CD14-positive monocyte (primary cell): ENCODE measurements around the gene FAM117A. TPM values are rescaled to one million over a fixed set of nuclear protein-coding genes. Genes with fewer than 3 reads are reported as not detected.
A peak's percentile ranks its signal among the peaks of the same experiment; 100 is the strongest.

ENCODE experiments used
- DNase-seq, 3 donors: peaks; one replicate each; pipeline ENCODE4 v3.0.0-alpha.2; 2011 to 2022
- H2AFZ ChIP-seq: 2 replicates; pipeline ENCODE4 v1.6.0; 2012; ENCODE audit warnings: mild to moderate bottlenecking, low read depth, low read length, inconsistent platforms; ENCODE audit not compliant: insufficient read depth, poor library complexity, severe bottlenecking
- H3K27ac ChIP-seq, 2 donors: 1 replicate in 1 of 2; 2 replicates in 1 of 2; pipeline ENCODE4 v1.5.1; 2012 to 2013; ENCODE audit warnings: low read length in 2 of 2, control low read depth in 1 of 2, inconsistent platforms in 1 of 2, low read depth in 1 of 2, mild to moderate bottlenecking in 1 of 2
- H3K27me3 ChIP-seq, 2 donors: one replicate each; pipeline versions ENCODE4 v1.6.0 to v1.6.1; 2011 to 2013; ENCODE audit warnings: low read length in 2 of 2; ENCODE audit not compliant: control insufficient read depth in 2 of 2, insufficient read depth in 2 of 2
- H3K36me3 ChIP-seq, 2 donors: replicated peaks in 1 of 2; 1 replicate in 1 of 2; 2 replicates in 1 of 2; pipeline versions ENCODE4 v1.5.1 to v1.6.1; 2012 to 2013; ENCODE audit warnings: low read length in 2 of 2, control low read depth in 1 of 2, inconsistent platforms in 1 of 2, mild to moderate bottlenecking in 1 of 2; ENCODE audit not compliant: insufficient read depth in 2 of 2, control insufficient read depth in 1 of 2
- H3K4me1 ChIP-seq, 2 donors: 1 replicate in 1 of 2; 2 replicates in 1 of 2; pipeline versions ENCODE4 v1.5.1 to v1.6.1; 2012 to 2013; ENCODE audit warnings: low read length in 2 of 2, control low read depth in 1 of 2, inconsistent platforms in 1 of 2, mild to moderate bottlenecking in 1 of 2, moderate library complexity in 1 of 2; ENCODE audit not compliant: insufficient read depth in 2 of 2, control insufficient read depth in 1 of 2
- H3K4me2 ChIP-seq: replicated peaks from 2 replicates; pipeline ENCODE3; 2012; ENCODE audit warnings: low read length, moderate library complexity, mild to moderate bottlenecking; ENCODE audit not compliant: poor library complexity, severe bottlenecking; ENCODE audit errors: extremely low read depth
- H3K4me3 ChIP-seq, 3 experiments: fragments of 200-600 bp in 1 of 3; sonication (generic) in 1 of 3; replicated peaks in 1 of 3; 1 replicate in 2 of 3; 2 replicates in 1 of 3; pipeline ENCODE4 v1.5.1; 2011 to 2013; ENCODE audit warnings: low read length in 3 of 3, mild to moderate bottlenecking in 3 of 3, control low read depth in 2 of 3, low read depth in 2 of 3, inconsistent platforms in 1 of 3, moderate library complexity in 1 of 3
- H3K79me2 ChIP-seq: 2 replicates; pipeline ENCODE4 v1.6.0; 2012; ENCODE audit warnings: mild to moderate bottlenecking, control low read depth, inconsistent platforms, low read length, moderate library complexity; ENCODE audit not compliant: insufficient read depth
- H3K9ac ChIP-seq: 2 replicates; pipeline ENCODE4 v1.6.0; 2017; ENCODE audit warnings: low read length, mild to moderate bottlenecking; ENCODE audit not compliant: insufficient read depth, poor library complexity, severe bottlenecking
- H3K9me3 ChIP-seq, 2 donors: replicated peaks in 1 of 2; 1 replicate in 1 of 2; 2 replicates in 1 of 2; pipeline versions ENCODE4 v1.5.1 to v1.6.1; 2012 to 2013; ENCODE audit warnings: low read length in 2 of 2, control low read depth in 1 of 2; ENCODE audit not compliant: control insufficient read depth in 1 of 2, insufficient read depth in 1 of 2
- H4K20me1 ChIP-seq: 2 replicates; pipeline ENCODE4 v1.6.0; 2012; ENCODE audit warnings: mild to moderate bottlenecking, low read length, control low read depth, moderate library complexity; ENCODE audit not compliant: insufficient read depth
- H3K27ac Mint-ChIP-seq, 7 donors: one replicate each; pipeline ENCODE4 v1.8.0; 2020; ENCODE audit warnings: mild to moderate bottlenecking in 7 of 7, mixed read lengths in 7 of 7, moderate library complexity in 6 of 7, inconsistent platforms in 2 of 7
- H3K27me3 Mint-ChIP-seq, 3 donors: one replicate each; pipeline ENCODE4 v1.8.0; 2021 to 2022; ENCODE audit warnings: low read depth in 3 of 3, mild to moderate bottlenecking in 3 of 3, mixed read lengths in 3 of 3, moderate library complexity in 3 of 3, inconsistent platforms in 1 of 3
- H3K36me3 Mint-ChIP-seq, 2 donors: one replicate each; pipeline ENCODE4 v1.8.0; 2020; ENCODE audit warnings: mixed read lengths in 2 of 2, inconsistent platforms in 1 of 2, mild to moderate bottlenecking in 1 of 2
- H3K4me1 Mint-ChIP-seq: one replicate; pipeline ENCODE4 v1.8.0; 2020; ENCODE audit warnings: mild to moderate bottlenecking, mixed read lengths
- H3K4me3 Mint-ChIP-seq, 2 donors: one replicate each; pipeline ENCODE4 v1.8.0; 2020; ENCODE audit warnings: mild to moderate bottlenecking in 2 of 2, mixed read lengths in 2 of 2, moderate library complexity in 1 of 2
- H3K9me3 Mint-ChIP-seq, 7 donors: one replicate each; pipeline ENCODE4 v1.8.0; 2020 to 2022; ENCODE audit warnings: mixed read lengths in 7 of 7, mild to moderate bottlenecking in 6 of 7, moderate library complexity in 6 of 7, inconsistent platforms in 2 of 7
- WGBS: methylation state at CpG from one replicate; pipeline ENCODE4 v1.1.5; 2013; ENCODE audit warnings: missing lambda C conversion rate; ENCODE audit not compliant: insufficient coverage; 5-methylcytosine and 5-hydroxymethylcytosine counted together
- intact Hi-C, 2 donors: fragments of 100-400 bp; cut with micrococcal nuclease; formaldehyde crosslinking; loops; one replicate each; pipeline versions ENCODE4 v1.15.0 to v1.15.1; 2023
- polyA plus RNA-seq, 3 donors: library from polyadenylated mRNA; depleted of rRNA in 1 of 3; unstranded in 2 of 3; stranded (reverse) in 1 of 3; fragments of 300-500 nt in 2 of 3; fragments of >200 nt in 1 of 3; fragmentation: Illumina TruSeq in 2 of 3; gene quantifications; 1 replicate in 2 of 3; 2 replicates in 1 of 3; pipeline ENCODE4 v1.2.3, GENCODE V29; 2012 to 2021
- TF ChIP-seq, protein P1 (sequence below): fragments of 200-600 bp; IDR thresholded peaks from one replicate; pipeline ENCODE4 v1.8.0; 2022; ENCODE audit warnings: antibody characterized with exemption, mild to moderate bottlenecking

Gene FAM117A
- polyA plus RNA-seq, 3 donors: 11.8 to 34.9 (median 17.9) TPM

DNA sequence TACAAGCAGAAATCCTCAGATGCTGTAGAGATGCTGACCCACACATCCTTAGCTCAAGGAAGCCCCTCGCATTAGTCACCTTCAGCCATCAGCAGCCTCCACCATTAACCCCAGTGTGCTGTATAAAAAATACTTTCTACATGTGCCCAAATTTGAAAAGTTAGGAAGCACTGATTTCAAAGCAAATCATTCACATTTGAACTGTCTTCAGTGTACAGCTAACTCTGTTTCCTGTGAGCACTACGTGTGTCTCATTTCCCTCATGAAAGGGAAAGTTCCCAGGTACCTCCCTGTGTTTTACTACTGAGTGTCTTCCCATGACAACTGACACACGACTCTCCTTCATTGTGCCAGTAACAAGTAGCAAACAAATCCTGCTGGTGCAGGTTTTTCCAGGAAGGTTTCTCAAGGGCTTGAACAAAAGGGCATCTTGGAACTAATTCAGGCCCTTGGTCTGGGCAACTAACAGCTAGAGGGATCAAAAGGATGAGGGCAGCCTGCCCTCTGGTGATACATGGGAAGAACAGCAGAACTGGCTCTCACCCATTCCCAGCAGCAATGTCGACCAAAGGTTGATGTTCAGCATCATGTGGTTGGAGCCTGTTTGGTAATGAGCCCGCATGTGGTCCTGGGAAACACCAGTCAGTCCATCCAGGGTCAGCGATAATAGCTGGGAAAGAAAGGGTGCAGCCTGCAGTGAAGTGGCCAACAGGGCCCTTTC, 60.2 kb downstream of the FAM117A start:
- TF ChIP-seq, protein P1, sequence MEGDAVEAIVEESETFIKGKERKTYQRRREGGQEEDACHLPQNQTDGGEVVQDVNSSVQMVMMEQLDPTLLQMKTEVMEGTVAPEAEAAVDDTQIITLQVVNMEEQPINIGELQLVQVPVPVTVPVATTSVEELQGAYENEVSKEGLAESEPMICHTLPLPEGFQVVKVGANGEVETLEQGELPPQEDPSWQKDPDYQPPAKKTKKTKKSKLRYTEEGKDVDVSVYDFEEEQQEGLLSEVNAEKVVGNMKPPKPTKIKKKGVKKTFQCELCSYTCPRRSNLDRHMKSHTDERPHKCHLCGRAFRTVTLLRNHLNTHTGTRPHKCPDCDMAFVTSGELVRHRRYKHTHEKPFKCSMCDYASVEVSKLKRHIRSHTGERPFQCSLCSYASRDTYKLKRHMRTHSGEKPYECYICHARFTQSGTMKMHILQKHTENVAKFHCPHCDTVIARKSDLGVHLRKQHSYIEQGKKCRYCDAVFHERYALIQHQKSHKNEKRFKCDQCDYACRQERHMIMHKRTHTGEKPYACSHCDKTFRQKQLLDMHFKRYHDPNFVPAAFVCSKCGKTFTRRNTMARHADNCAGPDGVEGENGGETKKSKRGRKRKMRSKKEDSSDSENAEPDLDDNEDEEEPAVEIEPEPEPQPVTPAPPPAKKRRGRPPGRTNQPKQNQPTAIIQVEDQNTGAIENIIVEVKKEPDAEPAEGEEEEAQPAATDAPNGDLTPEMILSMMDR: peak; percentile 21
- peak overlapping the region in 1 of 2 donors; percentile 10 for H3K27ac ChIP-seq
- WGBS: 54% methylated on average over 3 of the region's 6 CpGs
- H4K20me1 ChIP-seq: no peaks in the 10 kb centered on the region
- Mint-ChIP-seq H3K27ac (peak overlapping the region in 1 of 7 donors; percentile 2), H3K36me3 (peaks cover 67 to 74% of the 10 kb centered on the region in 2 donors), H3K4me3 (no peak overlapping the region), H3K9me3 (no peaks in the 10 kb centered on the region), H3K27me3 (no peaks in the 10 kb centered on the region), H3K4me1 (peaks cover 24% of the 10 kb centered on the region)
- H3K36me3 ChIP-seq: peaks cover 60 to 74% of the 10 kb centered on the region in 2 donors
- H3K9me3 ChIP-seq: no peaks in the 10 kb centered on the region
- no peaks in the 10 kb centered on the region for H3K27me3 ChIP-seq
- peaks cover 17 to 20% of the 10 kb centered on the region in 2 donors for H3K4me1 ChIP-seq
- no peak overlapping the region for H3K4me2 ChIP-seq
- no peak overlapping the region for H3K4me3 ChIP-seq
- peaks cover 22% of the 10 kb centered on the region for H3K79me2 ChIP-seq
- no peak overlapping the region for H3K9ac ChIP-seq
- intact Hi-C loops: no loop called here
- peak in 1 of 3 donors; percentile 11 for DNase-seq
- no peak overlapping the region for H2AFZ ChIP-seq

DNA sequence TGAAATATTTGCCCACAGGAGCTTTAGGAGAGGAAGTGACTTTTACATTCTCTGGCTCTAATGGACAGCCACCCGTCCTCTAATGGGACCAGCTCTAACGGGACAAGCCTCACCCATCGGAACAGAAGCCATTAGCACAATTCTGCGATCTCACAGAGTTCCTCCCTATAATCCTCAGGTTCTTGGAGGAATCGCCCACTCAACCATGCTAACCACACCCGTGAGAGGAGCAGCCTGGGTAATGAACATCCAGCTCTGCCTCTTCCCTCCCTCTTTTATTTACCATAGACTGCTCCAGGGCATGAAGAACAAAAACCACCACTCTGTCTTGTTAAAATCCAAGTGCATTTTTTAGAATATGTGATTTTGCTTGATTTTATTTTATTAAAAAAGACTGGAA, 63.0 kb downstream of the FAM117A start:
- peaks cover 18% of the 10 kb centered on the region for H3K4me1 Mint-ChIP-seq
- no peak overlapping the region for H3K4me3 Mint-ChIP-seq
- H3K79me2 ChIP-seq: peaks cover 5% of the 10 kb centered on the region
- H3K9me3 ChIP-seq: no peaks in the 10 kb centered on the region
- TF ChIP-seq, protein P1: no peak
- H3K27me3 Mint-ChIP-seq: no peaks in the 10 kb centered on the region
- H3K27ac Mint-ChIP-seq: peak overlapping the region in 4 of 7 donors; percentile 6 to 77 (median 26)
- no peak overlapping the region for H3K4me2 ChIP-seq
- 85% methylated on average over 5 of the region's 6 CpGs for WGBS
- no peak overlapping the region for H2AFZ ChIP-seq
- H3K36me3 Mint-ChIP-seq: peaks cover 65 to 68% of the 10 kb centered on the region in 2 donors
- peaks cover 6 to 8% of the 10 kb centered on the region in 2 donors for H3K4me1 ChIP-seq
- DNase-seq: no peak
- no peak overlapping the region for H3K27ac ChIP-seq
- peaks cover 60 to 69% of the 10 kb centered on the region in 2 donors for H3K36me3 ChIP-seq
- intact Hi-C loops: no loop called here
- H3K9me3 Mint-ChIP-seq: no peaks in the 10 kb centered on the region
- H4K20me1 ChIP-seq: no peaks in the 10 kb centered on the region
- H3K9ac ChIP-seq: no peak overlapping the region
- no peak overlapping the region for H3K4me3 ChIP-seq
- no peaks in the 10 kb centered on the region for H3K27me3 ChIP-seq
